Osteoblast (primary cell): ENCODE measurements around the gene MUSK. TPM values are rescaled to one million over a fixed set of nuclear protein-coding genes. Genes with fewer than 3 reads are reported as not detected.

Source experiments
- DNase-seq: peaks from one replicate; pipeline ENCODE4 v3.0.0; 2011; ENCODE audit warnings: low spot score, mixed read lengths; ENCODE audit not compliant: insufficient read length; ENCODE audit errors: missing footprints
- H2AFZ ChIP-seq: 2 replicates; pipeline ENCODE4 v1.6.0; 2011; ENCODE audit warnings: mild to moderate bottlenecking, low read length
- H3K27ac ChIP-seq: 2 replicates; pipeline ENCODE4 v1.5.1; 2011; ENCODE audit warnings: mild to moderate bottlenecking, low read depth, low read length, moderate library complexity
- H3K27me3 ChIP-seq: 2 replicates; pipeline ENCODE4 v1.6.0; 2012; ENCODE audit warnings: mild to moderate bottlenecking, control low read depth, inconsistent platforms, low read length, moderate library complexity; ENCODE audit not compliant: insufficient read depth
- H3K36me3 ChIP-seq: 2 replicates; pipeline ENCODE4 v1.5.1; 2011; ENCODE audit warnings: mild to moderate bottlenecking, low read length, control low read depth, moderate library complexity; ENCODE audit not compliant: insufficient read depth
- H3K4me1 ChIP-seq: 2 replicates; pipeline ENCODE4 v1.5.1; 2011; ENCODE audit warnings: mild to moderate bottlenecking, low read length, control low read depth, moderate library complexity; ENCODE audit not compliant: insufficient read depth
- H3K4me2 ChIP-seq: 2 replicates; pipeline ENCODE4 v1.6.0; 2011; ENCODE audit warnings: mild to moderate bottlenecking, low read length; ENCODE audit not compliant: insufficient read depth
- H3K4me3 ChIP-seq: fragments of 200-600 bp; sonication (generic); 3 replicates; pipeline ENCODE4 v1.5.1; 2012; ENCODE audit warnings: mild to moderate bottlenecking, low read length, inconsistent platforms; ENCODE audit not compliant: insufficient read depth
- H3K79me2 ChIP-seq: 2 replicates; pipeline ENCODE4 v1.6.0; 2012; ENCODE audit warnings: mild to moderate bottlenecking, low read length, control low read depth, inconsistent platforms; ENCODE audit not compliant: insufficient read depth
- H3K9me3 ChIP-seq: 2 replicates; pipeline ENCODE4 v1.5.1; 2011; ENCODE audit warnings: low read depth, low read length, control low read depth
- H4K20me1 ChIP-seq: 2 replicates; pipeline ENCODE4 v1.6.0; 2012; ENCODE audit warnings: mild to moderate bottlenecking, low read length, control low read depth; ENCODE audit not compliant: insufficient read depth
- total RNA-seq: library from RNA; depleted of rRNA; stranded (reverse); fragments of >200 nt; gene quantifications from 2 replicates; pipeline ENCODE4 v1.2.3, GENCODE V29; 2012
- TF ChIP-seq, protein P1 (sequence below): IDR thresholded peaks from 2 replicates; pipeline ENCODE4 v1.5.1; 2011; ENCODE audit warnings: mild to moderate bottlenecking, low read depth, low read length, moderate library complexity; ENCODE audit errors: extremely low read depth

The MUSK gene
- total RNA-seq, 1 donor, result under 0.01 TPM

DNA sequence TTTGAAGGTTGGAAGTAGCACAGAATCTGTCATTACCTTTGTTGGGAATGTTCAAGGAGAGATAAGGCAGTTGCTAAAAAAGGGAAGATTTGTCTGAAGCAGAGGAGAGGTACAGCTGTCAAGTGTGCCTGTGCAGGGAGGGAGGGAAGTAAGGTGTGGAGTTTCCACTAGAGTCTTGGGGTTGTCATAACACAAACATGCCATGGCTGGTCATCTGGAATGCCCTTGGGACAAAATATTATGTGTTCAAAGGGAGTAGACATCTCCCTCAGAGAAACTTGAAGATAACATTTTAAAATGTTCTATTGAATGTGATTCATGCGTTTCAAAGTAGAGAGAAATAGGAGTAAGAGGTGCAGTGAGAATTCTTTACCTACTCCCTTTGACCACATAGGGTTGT, 95.0 kb downstream of the MUSK start:
- DNase-seq, result no peak
- H3K27ac ChIP-seq, result no peak overlapping the region

DNA sequence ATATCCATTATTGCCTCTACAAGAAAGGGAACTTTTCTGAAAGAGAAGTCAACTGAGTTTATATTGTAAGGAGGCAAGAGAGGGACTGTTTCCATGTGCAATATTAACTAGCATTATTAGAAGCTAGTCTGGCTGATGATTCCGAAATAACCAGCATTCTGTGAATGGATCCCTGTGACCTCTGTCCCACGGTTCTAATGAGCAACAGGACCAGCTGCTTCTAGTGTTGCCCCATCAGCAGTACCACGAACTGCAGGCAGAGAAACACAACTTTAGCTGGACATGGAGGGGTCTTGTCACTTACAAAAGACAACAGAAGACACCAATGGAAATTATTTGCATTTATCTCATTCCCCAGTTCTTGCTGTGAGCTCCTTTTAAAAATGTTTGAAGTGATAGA, 95.4 kb downstream of the MUSK start:
- Histone ChIP-seq H3K27ac (no peak overlapping the region), H2AFZ (no peak overlapping the region), H3K79me2 (no peaks in the 10 kb centered on the region), H3K9me3 (no peaks in the 10 kb centered on the region), H3K4me1 (peaks cover 12% of the 10 kb centered on the region), H3K36me3 (no peaks in the 10 kb centered on the region), H3K4me2 (no peak overlapping the region), H4K20me1 (no peaks in the 10 kb centered on the region), H3K27me3 (no peaks in the 10 kb centered on the region), H3K4me3 (no peak overlapping the region)
- TF ChIP-seq, protein P1, sequence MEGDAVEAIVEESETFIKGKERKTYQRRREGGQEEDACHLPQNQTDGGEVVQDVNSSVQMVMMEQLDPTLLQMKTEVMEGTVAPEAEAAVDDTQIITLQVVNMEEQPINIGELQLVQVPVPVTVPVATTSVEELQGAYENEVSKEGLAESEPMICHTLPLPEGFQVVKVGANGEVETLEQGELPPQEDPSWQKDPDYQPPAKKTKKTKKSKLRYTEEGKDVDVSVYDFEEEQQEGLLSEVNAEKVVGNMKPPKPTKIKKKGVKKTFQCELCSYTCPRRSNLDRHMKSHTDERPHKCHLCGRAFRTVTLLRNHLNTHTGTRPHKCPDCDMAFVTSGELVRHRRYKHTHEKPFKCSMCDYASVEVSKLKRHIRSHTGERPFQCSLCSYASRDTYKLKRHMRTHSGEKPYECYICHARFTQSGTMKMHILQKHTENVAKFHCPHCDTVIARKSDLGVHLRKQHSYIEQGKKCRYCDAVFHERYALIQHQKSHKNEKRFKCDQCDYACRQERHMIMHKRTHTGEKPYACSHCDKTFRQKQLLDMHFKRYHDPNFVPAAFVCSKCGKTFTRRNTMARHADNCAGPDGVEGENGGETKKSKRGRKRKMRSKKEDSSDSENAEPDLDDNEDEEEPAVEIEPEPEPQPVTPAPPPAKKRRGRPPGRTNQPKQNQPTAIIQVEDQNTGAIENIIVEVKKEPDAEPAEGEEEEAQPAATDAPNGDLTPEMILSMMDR, result no peak
- DNase-seq, result no peak

More for the DNA sequence above, 95.0 kb downstream of the MUSK start:
- H3K4me3 ChIP-seq, result no peak overlapping the region
- no peaks in the 10 kb centered on the region for H3K79me2 ChIP-seq
- H3K9me3 ChIP-seq, result no peaks in the 10 kb centered on the region
- H4K20me1 ChIP-seq, result no peaks in the 10 kb centered on the region
- H3K4me2 ChIP-seq, result no peak overlapping the region
- H3K36me3 ChIP-seq, result no peaks in the 10 kb centered on the region
- TF ChIP-seq, protein P1, result no peak
- H2AFZ ChIP-seq, result no peak overlapping the region
- H3K27me3 ChIP-seq, result no peaks in the 10 kb centered on the region
- H3K4me1 ChIP-seq, result peaks cover 8% of the 10 kb centered on the region

DNA sequence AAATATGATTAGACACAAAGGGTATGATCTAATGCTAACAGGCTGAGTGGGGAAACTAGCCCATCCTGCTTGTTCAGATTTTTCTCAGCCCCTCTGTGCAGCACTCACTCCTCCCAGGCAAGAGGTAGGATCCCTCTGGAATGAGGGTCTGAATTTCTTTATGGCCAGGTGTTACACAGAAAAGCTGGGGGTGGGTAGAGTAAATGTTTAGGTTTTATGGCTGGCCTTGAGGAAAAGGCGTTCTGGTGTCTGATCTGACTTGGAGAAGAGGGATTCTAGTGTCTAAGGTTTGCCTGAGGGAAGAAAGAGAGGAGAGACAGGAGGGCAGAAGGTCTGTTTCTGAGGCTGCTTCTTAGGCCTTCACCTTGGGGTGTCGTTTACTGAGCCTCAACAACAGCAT, 97.3 kb downstream of the MUSK start:
- TF ChIP-seq, protein P1, result no peak
- DNase-seq, result no peak
- H3K4me1 ChIP-seq, result peaks cover 22% of the 10 kb centered on the region

DNA sequence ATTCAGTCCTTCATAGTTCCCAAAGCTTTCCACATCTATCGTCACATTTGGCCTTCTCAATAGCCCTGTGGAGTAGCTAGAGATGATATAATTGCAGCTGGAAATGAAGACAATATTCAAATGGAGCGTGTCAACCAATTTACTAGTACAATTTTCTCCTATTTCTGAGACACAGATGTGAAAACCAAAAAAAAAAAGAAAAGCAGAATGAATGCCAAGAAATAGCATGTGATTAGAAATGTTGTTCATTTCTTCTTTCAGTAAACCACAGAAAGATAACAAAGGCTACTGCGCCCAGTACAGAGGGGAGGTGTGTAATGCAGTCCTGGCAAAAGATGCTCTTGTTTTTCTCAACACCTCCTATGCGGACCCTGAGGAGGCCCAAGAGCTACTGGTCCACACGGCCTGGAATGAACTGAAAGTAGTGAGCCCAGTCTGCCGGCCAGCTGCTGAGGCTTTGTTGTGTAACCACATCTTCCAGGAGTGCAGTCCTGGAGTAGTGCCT, 99.0 kb downstream of the MUSK start:
- TF ChIP-seq, protein P1, result no peak
- H3K79me2 ChIP-seq, result no peaks in the 10 kb centered on the region
- peak overlapping the region; percentile 68 for H3K4me2 ChIP-seq
- no peaks in the 10 kb centered on the region for H3K9me3 ChIP-seq
- H3K4me1 ChIP-seq, result peaks cover 22% of the 10 kb centered on the region
- no peaks in the 10 kb centered on the region for H3K27me3 ChIP-seq
- peak overlapping the region; percentile 29 for H3K4me3 ChIP-seq
- no peaks in the 10 kb centered on the region for H4K20me1 ChIP-seq
- H3K36me3 ChIP-seq, result no peaks in the 10 kb centered on the region
- peak overlapping the region; percentile 11 for H3K27ac ChIP-seq
- peak overlapping the region; percentile 82 for H2AFZ ChIP-seq
- DNase-seq, result no peak

More for the DNA sequence above, 97.3 kb downstream of the MUSK start:
- no peak overlapping the region for H2AFZ ChIP-seq
- H3K36me3 ChIP-seq, result no peaks in the 10 kb centered on the region
- no peak overlapping the region for H3K4me2 ChIP-seq
- H3K27ac ChIP-seq, result no peak overlapping the region
- no peaks in the 10 kb centered on the region for H3K9me3 ChIP-seq
- no peaks in the 10 kb centered on the region for H3K27me3 ChIP-seq
- H3K4me3 ChIP-seq, result no peak overlapping the region
- no peaks in the 10 kb centered on the region for H3K79me2 ChIP-seq
- no peaks in the 10 kb centered on the region for H4K20me1 ChIP-seq
